T1000 (cell line): ENCODE data around the gene ADGRL1.
"Not testable (repeated sequence)": the region's sequence is repeated elsewhere in the genome, so short reads cannot be mapped to it uniquely, and the experiment has no call there.

Experiments
- DNase-seq: peaks from one replicate; lab custom pipeline; 2025; ENCODE audit warnings: mixed read lengths; lab: John Stamatoyannopoulos, UW

ADGRL1 gene

DNA sequence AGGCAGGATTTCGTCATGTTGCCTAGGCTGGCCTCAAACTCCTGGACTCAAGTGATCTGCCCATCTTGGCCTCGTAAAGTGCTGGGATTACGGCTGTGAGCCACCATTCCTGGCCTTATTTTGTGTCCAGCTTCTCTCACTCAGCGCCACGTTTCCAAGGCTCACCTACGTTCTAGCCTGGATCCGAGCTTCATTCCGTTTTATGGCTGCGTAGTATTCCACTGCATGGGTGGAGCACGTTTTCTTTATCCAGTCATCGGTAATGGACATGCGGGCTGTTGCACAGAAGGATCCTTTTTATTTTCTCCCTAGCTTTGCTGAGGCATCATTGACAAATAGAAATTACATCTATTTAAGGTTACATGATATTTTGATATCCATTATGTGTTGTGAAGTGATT, 16.6 kb downstream of the ADGRL1 start:
- DNase-seq, result no peak

DNA sequence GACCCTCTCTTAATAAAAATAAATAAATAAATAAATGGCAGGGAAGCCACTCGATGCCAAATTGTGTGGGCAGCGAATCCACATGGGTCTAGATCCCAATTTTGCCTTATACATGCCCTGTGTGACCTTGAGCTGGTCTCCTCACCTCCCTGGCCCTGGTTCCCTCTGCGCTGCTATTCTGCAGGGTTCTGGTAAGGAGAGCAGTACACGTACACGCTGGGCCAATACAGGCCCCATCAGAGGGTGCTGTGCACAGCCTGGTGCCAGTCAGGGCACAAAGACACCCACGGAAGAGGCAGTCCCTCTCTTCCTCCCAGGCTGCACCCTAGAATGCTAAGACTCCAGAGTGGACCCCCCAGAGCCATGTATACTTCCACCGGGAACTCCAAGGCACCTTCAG, 17.9 kb downstream of the ADGRL1 start:
- DNase-seq, result not testable (repeated sequence)

DNA sequence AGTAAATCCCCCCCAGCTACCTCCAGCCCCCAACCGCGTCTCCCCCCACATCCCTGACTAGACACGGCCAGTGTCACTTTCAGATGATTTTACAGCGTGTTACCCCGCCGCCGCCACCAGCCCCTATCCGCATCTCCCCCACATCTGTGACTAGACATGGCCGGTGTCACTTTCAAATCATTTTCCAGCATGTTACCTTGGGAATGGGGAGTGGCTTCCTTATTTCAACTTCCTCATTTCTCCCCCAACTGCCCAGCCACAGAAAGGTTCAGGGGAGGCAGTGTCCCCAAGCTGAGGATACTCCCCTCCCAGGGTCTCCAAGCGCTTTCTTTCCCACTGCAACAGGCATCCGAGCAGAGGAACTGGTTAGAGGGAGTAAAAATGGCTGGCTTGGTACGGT, 18.4 kb downstream of the ADGRL1 start:
- DNase-seq, result no peak

DNA sequence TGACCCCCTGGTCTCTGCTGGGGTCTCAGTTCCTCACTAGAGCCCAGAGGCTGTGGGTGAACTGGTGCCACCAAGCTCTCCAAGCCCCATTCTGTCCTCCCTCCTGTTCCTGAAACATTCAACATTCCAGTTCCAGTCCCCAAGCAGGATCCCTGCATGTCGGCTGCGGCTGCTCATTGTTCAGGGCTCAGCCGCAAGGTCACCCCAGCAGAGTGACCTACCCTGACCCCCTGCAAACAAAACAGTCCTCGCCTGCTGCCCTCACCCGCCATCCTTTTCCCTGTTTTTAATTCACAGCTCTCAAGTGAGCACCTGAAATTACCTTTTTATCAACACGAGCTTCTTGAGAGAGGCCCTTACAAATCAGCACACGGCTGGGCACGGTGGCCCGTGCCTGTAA, 19.3 kb downstream of the ADGRL1 start:
- DNase-seq, result not testable (repeated sequence)

DNA sequence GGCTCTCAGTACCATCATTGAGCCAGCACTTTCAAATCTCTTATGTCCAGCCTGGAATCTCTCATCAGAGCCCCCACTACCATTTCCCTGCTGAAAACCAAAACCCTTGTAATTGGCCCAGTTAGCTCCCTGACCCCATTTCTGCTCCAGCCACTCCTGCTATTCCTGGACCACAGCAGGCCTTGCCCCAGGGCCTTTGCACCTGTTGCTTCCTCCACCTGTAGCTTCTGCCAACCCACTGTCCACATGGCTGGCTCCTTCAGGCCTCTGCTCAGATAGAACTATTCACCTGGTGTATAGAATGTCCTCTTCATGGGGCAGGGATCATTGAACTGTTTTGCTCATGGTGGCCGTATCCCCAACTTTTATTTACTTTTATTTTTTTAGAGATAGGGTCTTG, 20.3 kb downstream of the ADGRL1 start:
- DNase-seq, result not testable (repeated sequence)

DNA sequence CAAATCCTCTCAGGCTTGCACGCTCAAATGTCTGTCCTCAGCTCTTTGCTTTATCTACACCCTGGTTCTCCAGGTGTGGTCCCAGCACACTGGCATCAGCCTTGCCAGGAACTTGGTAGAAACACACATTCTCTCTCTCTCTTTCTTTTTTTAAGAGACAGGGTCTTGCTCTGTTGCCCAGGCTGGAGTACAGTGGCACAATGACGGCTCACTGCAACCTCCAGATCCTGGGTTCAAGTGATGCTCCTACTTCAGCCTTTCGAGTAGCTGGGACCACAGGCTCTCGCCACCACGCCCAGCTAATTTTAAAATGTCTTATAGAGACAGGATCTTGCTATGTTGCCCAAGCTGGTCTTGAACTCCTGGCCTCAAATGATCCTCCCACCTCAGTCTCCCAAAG, 20.8 kb downstream of the ADGRL1 start:
- no peak for DNase-seq

DNA sequence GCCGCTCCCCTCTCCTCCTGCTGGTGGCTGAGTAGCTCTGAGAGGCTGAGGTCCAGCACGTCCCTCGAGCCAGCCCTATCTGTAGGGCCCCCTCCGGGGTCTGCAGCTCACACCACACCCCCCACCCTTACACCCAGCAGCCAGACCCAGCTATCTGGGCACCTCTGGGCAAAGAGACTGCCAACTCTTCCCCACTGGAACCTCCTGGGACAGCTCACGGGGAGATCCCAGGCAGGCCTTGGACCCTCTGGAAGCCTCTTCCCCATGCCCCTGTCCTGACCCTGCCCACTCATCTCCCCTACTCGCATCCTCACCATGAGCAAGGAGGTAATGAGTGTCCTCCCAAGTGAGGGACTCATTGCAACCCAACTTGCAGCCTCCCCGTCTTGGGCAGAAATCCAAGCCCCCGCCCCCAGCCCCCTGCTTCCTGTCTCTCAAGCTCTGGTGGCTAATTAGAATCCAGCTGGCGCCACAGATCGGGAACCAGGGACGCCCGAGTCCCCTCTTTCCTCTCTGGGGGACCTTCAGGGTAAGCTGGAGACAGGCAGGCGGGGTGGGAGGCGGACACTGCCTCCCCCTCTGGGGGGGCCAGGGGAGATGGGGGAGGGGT, 22.1 kb downstream of the ADGRL1 start:
- no peak for DNase-seq

DNA sequence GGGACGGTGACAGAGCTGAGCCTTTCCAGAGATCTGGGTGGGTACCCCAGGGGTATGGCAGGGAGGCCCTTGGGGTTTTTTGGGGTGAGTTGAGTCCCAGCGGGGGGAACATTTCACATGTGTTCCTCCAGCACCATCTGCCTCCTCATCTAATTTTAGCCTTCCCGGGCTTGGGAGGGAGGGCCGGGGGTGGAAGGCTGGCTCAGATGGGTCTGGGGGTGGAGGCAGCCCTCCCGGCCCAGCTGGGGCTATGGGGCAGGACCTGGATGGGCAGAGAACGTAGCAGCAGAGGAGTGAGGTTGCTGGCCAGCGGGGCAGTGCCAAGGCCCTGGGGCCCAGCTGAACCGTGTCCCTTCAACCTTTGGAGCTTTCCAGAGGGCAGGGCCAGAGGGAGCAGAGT, 23.5 kb downstream of the ADGRL1 start:
- no peak for DNase-seq

DNA sequence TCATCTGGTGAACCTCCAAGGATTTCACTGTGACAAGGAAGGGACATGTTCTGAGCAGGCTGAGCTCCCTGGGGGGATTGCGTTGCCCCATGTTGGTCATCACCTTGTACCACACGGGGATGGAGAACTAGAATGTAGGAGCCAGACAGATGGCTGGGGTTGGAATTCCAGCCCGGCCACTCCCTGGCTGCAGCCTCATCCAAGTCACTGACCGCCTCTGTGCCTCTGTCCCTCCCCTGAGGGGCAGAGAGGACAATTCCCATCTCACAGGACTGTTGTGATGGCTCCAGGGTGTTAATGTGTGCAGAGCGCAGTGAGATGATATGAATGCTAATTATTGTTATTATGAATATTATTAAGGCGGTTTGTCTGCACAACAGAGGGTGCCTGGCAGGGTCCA, 24.1 kb downstream of the ADGRL1 start:
- DNase-seq, result no peak

DNA sequence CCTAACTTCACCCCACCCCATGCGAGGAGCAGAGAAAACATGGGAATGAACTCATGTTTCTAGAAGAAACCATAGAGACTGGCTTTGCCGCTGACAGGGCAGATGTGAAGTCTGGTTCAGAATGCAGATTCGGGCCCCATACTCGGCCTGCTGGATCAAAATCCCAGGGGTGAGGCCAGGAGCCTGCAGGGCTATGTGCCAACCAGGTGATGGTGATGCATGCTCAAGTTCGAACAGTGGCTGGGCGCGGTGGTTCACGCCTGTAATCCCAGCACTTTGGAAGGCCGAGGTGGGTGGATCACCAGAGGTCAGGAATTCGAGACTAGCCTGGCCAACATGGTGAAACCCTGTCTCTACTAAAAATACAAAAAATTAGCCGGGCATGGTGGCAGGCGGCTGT, 24.8 kb downstream of the ADGRL1 start:
- DNase-seq, result not testable (repeated sequence)

DNA sequence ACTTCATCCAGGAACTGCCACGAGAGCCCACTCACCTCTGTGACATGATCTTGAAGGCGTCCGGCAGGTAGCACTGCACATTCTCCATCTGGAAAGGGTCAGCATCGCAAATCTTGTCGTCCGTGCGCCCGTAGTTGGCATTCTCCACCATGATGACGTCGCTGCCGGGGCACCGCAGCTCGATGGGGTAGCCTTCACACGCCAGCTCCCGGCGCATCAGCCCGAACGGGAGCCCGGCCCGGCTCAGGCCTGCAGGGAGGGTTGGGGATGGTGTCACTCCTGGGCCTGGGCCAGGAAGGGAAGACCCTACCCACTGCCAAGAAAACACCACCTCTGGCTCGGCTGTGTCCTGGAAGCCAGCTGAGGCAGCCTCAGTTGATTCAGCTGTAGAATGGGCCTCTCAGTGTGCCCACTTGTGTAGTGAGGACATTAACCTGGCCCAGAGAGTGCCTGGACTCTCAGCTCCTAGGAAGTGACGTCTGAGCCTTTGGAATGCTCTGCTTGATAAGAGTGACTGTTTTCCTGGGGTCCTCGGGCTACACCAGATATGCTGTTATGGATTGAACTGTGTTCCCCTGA, 28.4 kb downstream of the ADGRL1 start:
- DNase-seq, result no peak

DNA sequence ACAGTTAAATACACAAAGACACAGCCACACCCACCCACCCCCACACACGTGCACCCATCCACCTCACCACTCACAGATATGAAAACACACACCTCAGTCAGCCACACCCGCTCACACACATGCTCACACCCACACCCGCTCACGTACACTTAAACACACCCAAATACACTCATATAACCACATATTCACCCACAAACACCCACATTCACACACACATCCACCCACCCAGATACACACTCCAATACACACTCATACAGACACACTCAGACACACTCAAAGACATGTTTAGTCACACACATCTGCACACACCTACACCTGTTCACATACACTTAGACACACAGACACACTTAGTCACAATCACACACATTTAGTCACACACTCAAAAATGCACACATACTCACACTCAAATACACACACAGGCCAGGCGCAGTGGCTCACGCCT, 30.6 kb downstream of the ADGRL1 start:
- DNase-seq, result no peak

DNA sequence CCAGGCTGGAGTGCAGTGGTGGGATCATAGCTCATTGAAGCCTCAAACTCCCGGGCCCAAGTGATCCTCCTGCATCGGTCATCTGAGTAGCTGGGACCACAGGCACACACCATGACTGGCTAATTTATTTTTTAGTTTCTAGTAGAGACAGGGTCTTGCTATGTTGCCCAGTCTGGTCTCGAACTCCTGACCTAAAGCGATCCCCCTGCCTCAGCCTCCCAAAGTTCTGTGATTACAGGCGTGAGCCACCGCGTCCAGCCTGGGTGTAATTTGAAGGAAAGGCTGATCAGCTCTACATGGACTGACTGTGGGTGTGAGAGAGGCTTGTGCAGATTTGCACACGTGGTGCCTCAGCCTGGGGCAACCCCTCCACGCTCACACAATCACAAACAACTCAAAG, 31.1 kb downstream of the ADGRL1 start:
- DNase-seq, result no peak

DNA sequence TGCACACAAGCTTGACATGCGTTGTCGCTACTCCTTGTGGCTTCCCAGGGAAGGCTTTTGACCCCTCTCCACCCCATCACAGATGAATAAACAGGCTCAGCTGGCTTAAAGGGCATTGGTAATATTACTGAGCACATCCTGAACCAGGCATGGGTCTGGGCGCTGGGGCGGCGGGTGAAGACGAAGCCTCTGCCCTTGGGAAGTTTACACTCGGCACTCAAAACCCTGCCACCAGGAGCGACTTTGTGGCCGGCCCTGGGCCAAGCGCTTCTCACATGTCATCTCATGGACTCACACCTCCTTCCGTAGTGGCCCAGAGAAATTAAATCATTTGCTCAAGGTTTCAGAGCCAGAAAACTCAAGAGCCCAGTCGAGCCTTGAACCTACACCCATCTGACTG, 37.0 kb downstream of the ADGRL1 start:
- no peak for DNase-seq

DNA sequence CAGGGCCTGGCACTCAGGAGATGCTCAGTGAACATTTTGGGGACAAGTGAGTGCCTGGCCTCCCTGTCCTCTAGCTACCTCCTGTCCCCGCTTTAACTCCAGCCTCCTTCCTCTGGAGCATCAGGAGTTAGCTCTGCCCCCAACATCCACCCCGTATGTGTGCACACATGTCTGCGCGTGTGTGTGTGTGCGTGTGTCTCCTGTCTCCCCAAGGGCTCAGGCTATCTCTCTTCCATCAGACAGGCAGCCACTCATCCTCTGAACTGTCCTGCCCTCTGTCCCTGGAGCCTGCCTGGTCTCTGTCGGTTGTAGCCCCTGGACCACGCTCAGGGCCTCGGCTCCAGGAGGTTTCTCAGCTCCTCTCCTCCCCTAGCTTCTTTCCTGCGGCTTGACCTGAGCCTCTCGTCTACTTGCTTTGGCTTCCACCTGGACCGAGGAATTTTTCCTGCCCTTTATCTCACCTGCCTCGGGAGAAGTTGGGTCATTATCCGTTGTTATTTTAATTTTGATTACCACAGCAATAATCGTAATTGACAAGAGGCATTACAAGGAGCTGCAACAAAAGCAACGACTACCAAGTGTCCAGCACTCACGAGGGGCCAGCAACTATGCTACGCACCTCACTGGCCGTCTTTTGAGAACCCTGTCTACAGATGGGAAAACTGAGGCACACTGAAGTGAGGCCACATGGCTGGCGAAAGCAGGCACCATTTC, 37.6 kb downstream of the ADGRL1 start:
- DNase-seq, result no peak

DNA sequence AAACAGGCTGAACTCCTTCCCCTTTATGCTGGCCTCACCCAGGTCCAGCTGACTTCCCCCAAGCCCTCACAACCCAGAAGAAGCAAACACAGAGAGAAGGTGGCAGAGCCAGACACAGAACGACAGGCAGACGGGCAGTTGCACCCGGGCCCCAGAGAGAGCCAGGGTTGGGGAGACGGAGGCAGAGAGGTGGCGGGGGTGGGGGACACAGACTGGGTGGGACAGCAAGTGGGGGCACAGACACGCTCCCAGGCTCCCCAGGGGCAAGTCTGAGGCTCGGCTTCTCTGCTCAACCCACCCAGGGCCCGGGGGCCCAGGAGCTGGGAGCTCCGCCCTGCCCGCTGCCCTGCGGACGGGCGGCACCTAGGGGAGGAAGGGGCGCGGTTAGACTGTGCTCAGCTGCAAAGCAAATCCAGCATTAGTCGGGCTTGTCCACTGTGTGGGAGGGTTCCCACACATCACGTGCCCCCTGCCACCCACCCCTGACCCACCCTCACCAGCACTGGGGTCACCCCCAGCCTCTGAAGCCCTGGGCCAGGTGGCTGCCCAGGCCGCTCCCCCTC, 38.3 kb downstream of the ADGRL1 start:
- DNase-seq, result no peak

DNA sequence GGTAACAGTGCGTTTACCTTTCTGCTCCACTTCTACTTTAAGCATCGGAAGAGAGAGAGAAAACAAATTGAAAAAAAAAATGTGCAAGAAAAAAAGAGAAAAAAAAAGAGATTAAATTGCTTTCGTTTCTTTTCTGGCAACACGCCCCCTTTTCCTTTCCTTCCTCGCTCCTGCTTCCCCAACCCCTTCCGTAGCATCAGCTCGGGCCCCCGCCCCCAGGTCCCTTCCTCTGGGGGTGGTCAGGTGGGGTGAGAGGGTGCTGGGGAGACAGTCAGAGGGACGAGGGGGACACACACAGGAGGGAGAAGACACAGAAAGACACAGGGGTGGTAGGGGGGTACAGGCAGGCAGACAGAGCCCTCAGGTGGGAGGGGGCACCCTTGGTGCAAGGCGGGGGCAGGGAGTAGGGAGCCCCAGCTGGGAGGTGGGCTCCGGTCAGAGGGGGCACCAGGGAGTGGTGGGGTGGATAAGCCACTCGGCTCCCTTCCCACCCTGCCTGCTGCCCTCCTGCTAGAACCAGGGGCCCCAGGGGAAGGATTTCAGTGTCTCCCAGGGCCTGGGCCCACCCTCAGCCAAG, 38.9 kb downstream of the ADGRL1 start:
- DNase-seq, result no peak

DNA sequence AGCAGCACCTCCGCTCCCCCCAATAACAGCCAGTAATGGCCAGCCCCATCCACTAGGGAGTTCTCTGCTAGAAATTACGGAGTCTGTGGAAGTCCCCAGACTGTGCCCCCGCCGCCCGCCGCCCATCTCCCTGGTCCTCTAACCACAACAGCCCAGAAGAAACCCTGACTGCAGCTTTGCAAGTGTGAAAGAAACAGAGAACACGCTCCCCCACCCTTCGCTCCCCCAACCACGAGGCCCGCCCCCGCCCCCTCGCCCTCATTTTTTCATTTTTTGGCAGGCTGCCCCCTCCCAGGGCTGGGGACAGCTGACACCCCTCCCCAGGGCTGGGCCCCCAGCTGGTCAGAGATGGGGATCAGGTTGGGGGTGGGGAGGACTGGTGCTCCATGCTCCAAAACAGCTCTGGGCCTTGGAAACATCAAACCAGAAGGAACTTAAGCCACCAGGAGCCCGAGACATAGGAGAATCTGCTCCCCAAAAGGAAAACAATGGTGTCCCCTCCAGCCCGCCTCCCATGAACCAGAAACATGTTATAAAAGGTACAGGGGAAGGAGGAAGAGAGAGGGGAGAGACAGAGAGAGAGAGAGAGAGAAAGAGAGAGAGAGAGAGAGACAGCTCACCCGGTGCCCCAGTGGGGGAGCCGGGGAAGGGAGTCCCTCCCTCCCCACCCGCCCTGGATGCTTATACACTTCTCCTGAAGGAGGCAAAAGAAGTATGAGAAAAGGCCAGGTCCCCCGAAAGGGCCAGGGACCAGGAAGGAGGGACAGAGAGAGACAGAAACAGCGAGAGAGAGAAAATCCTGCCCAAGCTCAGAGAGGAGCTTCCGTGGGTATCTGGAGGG, 39.8 kb downstream of the ADGRL1 start:
- no peak for DNase-seq

DNA sequence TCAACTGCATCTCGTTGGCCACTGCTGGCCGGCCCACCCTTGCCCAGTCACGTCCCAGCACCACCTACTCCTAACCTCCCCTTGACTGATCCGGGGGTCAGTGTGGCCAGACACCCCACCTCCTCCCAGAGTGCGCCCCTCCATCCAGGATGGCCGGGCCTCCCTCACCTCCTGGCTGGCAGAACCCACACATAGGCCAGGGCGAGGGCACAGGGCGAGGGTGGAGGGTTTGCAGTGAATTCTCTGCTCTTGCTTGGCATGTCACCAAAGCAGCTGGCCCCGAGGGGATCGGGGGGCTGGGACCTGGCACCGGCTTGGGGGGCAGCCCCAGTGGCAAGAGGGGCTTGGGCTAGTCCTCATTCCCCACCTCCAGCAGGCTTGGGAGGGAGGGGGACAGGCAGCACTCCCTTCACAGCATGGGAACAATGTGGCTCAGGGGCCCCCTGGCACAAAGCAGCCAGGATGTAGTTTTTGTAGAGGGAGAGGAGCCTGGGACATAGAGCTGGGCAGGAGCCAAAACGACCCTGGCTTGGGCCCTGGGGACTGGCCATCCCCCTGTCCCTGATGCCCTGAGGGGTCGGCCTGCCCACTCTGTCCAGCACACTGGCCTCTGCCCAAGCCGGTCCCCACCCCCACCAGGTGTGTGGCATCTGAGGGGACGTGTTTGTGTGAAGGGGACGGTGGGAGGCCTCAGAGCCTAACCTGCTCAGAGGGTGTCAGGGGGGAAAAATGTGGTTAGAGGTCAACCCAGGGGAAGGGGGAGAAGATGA, 41.1 kb downstream of the ADGRL1 start:
- DNase-seq, result no peak

DNA sequence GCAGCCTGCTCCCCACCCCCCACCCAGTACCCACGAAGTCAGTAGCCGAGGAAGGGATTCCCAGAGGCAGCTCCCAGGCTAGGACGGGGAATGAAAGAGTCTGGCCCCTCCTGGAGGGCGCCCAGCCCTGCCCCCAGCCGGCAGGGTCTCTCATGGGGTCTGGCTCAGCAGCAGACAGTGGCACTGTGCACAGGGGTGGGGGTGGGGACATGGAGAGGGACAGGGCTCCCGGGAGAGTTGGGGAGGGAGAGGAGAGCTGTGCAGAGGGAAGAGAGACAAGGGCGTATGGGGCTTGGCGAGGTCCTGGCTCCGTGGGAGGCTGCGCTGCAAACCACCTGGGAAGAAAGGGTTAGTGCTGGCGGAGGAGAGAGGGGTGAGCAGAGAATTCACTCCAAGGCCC, 41.9 kb downstream of the ADGRL1 start:
- no peak for DNase-seq

DNA sequence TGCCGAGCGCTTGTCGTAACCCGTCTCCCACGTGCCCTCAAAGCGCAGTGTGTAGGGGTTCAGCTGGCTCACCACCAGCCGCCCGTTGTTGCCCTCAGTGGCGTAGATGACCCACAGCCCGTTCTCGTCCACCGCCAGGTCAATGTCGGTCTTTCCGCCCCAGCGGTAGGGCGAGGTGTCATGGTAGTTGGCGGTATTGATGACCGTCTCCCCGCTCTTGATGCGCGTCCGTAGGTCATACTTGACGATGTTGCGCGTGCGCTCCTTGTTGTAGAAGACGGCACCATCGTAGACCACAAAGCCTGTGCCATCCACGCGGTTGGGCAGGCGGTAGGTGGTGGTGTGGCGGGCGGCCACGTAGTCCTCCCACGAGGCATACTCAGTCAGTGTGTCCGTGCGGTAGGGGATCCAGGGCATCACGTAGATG, 43.1 kb downstream of the ADGRL1 start:
- DNase-seq, result no peak
